ENCODE data around the gene SCUBE2. TPM values are rescaled to one million over a fixed set of nuclear protein-coding genes. Genes with fewer than 3 reads are reported as not detected.
"Not testable (repeated sequence)": the region's sequence is repeated elsewhere in the genome, so short reads cannot be mapped to it uniquely, and the experiment has no call there.

Gene SCUBE2
- total RNA-seq, 1 donor from 2014 or later: not detected

GRCh38 chr11:9103542-9104276 is 12.3 kb upstream of the SCUBE2 start:
- ChIA-PET CTCF (no interaction called here), POLR2A (no interaction called here)
- Mint-ChIP-seq H3K27ac (no peak overlapping the region), H3K4me1 (no peaks in the 10 kb centered on the region), H3K4me3 (no peak overlapping the region), H3K27me3 (peaks cover 22% of the 10 kb centered on the region), H3K9me3 (no peaks in the 10 kb centered on the region), H3K36me3 (ENCODE audit: low read depth) (no peaks in the 10 kb centered on the region)
- intact Hi-C loops (cut with micrococcal nuclease): no loop called here
- DNase-seq (no peak), ATAC-seq (ENCODE audit: low read depth) (no peak)
- TF ChIP-seq CTCF (IDR thresholded peaks at IDR 0.05): no peak

GRCh38 chr11:9099617-9100016 is 8.2 kb upstream of the SCUBE2 start:
- Mint-ChIP-seq H3K4me3 (no peak overlapping the region), H3K36me3 (ENCODE audit: low read depth) (no peaks in the 10 kb centered on the region), H3K27ac (no peak overlapping the region), H3K9me3 (no peaks in the 10 kb centered on the region), H3K4me1 (no peaks in the 10 kb centered on the region), H3K27me3 (peaks cover 31% of the 10 kb centered on the region)
- TF ChIP-seq CTCF (IDR thresholded peaks at IDR 0.05): no peak
- no peak for DNase-seq
- intact Hi-C loops (cut with micrococcal nuclease): no loop called here
- no peak for ATAC-seq (ENCODE audit: low read depth)
- ChIA-PET POLR2A (no interaction called here), CTCF (no interaction called here)

GRCh38 chr11:9098455-9098854 is 7.1 kb upstream of the SCUBE2 start:
- H3K27me3 Mint-ChIP-seq: peaks cover 31% of the 10 kb centered on the region
- H3K27ac Mint-ChIP-seq; H3K4me3 Mint-ChIP-seq; intact Hi-C loops (cut with micrococcal nuclease); ATAC-seq (ENCODE audit: low read depth); CTCF ChIA-PET; H3K4me1 Mint-ChIP-seq; H3K36me3 Mint-ChIP-seq (ENCODE audit: low read depth); DNase-seq; H3K9me3 Mint-ChIP-seq; POLR2A ChIA-PET: not testable (repeated sequence)

- H3K27ac Mint-ChIP-seq; ATAC-seq (ENCODE audit: low read depth); H3K36me3 Mint-ChIP-seq (ENCODE audit: low read depth); H3K9me3 Mint-ChIP-seq; POLR2A ChIA-PET; intact Hi-C loops (cut with micrococcal nuclease); H3K4me1 Mint-ChIP-seq; DNase-seq; H3K4me3 Mint-ChIP-seq; CTCF ChIA-PET: not testable (repeated sequence)
- H3K27me3 Mint-ChIP-seq: peaks cover 41% of the 10 kb centered on the region
These were observed 6.0 kb upstream of the SCUBE2 start for GRCh38 chr11:9097186-9097943.

- peaks cover 4% of the 10 kb centered on the region for H3K4me1 Mint-ChIP-seq
- no peak for TF ChIP-seq CTCF (IDR thresholded peaks at IDR 0.05)
These were observed 5.0 kb upstream of the SCUBE2 start for GRCh38 chr11:9096427-9096826.

GRCh38 chr11:9095421-9095820 is 4.0 kb upstream of the SCUBE2 start:
- H3K27ac Mint-ChIP-seq: no peak overlapping the region
- ChIA-PET CTCF (interaction anchor here (1.0 to 1.1 kb wide), 3 partner anchors 17 to 81 kb away, joined by 3 to 4 read pairs (median 3); no protein-coding TSS in a partner anchor), POLR2A (no interaction called here)
- TF ChIP-seq CTCF (IDR thresholded peaks at IDR 0.05): no peak
- no peak for ATAC-seq (ENCODE audit: low read depth)
- no peak for DNase-seq
- intact Hi-C loops (cut with micrococcal nuclease): no loop called here
- H3K4me3 Mint-ChIP-seq: no peak overlapping the region
- H3K27me3 Mint-ChIP-seq: peaks cover 47% of the 10 kb centered on the region
- no peaks in the 10 kb centered on the region for H3K36me3 Mint-ChIP-seq (ENCODE audit: low read depth)
- H3K4me1 Mint-ChIP-seq: peaks cover 8% of the 10 kb centered on the region
- no peaks in the 10 kb centered on the region for H3K9me3 Mint-ChIP-seq

More at GRCh38 chr11:9096427-9096826, 5.0 kb upstream of the SCUBE2 start:
- Mint-ChIP-seq H3K27ac (no peak overlapping the region), H3K9me3 (no peaks in the 10 kb centered on the region), H3K27me3 (peaks cover 45% of the 10 kb centered on the region), H3K4me3 (no peak overlapping the region), H3K36me3 (ENCODE audit: low read depth) (no peaks in the 10 kb centered on the region)
- ChIA-PET POLR2A (no interaction called here), CTCF (no interaction called here)
- no peak for ATAC-seq (ENCODE audit: low read depth)
- intact Hi-C loops (cut with micrococcal nuclease): no loop called here
- DNase-seq: no peak
